T-helper 1 cell treated with Interleukin-12 subunit alpha and Interleukin-12 subunit beta and Interleukin-4 antibody, amounts not matched to agents 30 μg/mL and 1 μg/mL, for 36 hours (primary cell): Measurements from ENCODE around the gene BCL7A.
A peak's percentile ranks its signal among the peaks of the same experiment; 100 is the strongest.
"Not testable (repeated sequence)": the region's sequence is repeated elsewhere in the genome, so short reads cannot be mapped to it uniquely, and the experiment has no call there.

Source experiments
- H3K27ac Mint-ChIP-seq: one replicate; pipeline ENCODE4 v1.8.0; 2021; ENCODE audit warnings: mild to moderate bottlenecking, mixed read lengths
- H3K27me3 Mint-ChIP-seq: one replicate; pipeline ENCODE4 v1.8.0; 2021; ENCODE audit warnings: low read depth, mixed read lengths
- H3K36me3 Mint-ChIP-seq: one replicate; pipeline ENCODE4 v1.8.0; 2021; ENCODE audit warnings: low read depth, mixed read lengths
- H3K4me1 Mint-ChIP-seq: one replicate; pipeline ENCODE4 v1.8.0; 2021; ENCODE audit warnings: low read depth, mixed read lengths
- H3K4me3 Mint-ChIP-seq: one replicate; pipeline ENCODE4 v1.8.0; 2021; ENCODE audit warnings: mild to moderate bottlenecking, moderate library complexity, mixed read lengths
- H3K9me3 Mint-ChIP-seq: one replicate; pipeline ENCODE4 v1.8.0; 2021; ENCODE audit warnings: mixed read lengths

Gene BCL7A

DNA sequence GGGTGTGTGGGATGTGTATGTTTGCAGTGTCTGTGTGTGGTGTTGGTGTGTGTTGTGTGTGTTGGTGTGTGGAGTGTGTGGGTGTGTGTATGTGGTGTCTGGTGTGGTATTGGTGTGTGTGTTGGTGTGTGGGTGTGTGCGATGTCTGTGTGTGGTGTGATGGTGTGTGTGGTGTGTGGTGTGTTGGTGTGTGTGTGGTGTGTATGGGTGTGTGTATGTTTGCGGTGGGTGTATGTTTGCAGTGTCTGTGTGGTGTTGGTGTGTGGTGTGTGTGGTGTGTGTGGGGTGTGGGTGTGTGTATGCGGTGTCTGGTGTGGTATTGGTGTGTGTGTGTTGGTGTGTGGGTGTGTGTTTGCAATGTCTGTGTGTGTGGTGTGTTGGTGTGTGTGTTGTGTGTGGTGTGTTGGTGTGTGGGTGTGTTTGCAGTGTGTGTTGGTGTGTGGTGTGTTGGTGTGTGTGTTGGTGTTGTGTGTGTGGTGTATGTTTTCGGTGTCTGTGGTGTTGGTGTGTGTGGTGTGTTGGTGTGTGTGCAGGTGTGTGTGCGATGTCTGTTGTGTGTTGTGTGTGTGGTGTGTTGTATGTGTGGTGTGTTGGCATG lies 72.6 kb downstream of the BCL7A start:
- Mint-ChIP-seq H3K27me3 (no peaks in the 10 kb centered on the region), H3K4me3 (no peak overlapping the region), H3K9me3 (no peaks in the 10 kb centered on the region), H3K4me1 (peaks cover 29% of the 10 kb centered on the region), H3K27ac (no peak overlapping the region), H3K36me3 (peaks cover 11% of the 10 kb centered on the region)

DNA sequence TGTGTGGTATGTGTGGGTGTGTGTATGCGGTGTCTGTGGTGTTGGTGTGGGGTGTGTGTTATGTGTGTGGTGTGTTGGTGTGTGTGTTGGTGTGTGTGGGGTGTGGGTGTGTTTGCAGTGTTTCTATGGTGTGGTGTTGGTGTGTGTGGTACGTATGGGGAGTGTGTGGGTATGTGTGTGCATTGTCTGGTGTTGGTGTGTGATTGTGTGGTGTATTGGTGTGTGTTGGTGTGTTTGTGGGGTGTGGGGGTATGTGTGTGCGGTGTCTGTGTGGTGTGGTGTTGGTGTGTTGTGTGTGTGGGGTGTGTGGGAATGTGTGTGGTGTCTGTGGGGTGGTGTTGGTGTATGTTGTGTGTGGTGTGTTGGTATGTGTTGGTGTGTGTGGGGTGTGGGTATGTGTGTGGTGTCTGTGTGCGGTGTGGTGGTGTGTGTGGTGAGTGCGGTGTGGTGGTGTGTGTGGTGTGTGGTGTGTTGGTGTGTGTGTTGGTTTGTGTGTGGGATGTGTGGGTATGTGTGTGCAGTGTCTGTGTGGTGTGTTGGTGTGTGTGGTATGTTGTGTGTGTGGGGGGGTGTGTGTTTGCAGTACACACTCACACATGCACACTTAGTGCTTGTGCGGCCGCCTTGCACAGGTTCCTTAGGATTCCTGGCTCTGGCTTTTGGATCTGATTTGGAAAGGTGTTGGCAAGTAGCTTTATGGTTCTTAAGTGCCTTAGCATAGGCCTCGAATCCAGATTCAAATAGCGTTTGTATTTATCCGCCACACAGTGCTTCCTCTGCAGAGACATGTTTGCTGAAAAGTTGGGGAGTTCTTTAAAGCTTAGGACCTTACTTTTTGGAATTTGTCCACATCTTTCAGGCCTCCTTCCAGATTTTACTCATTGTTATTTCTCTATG lies 73.3 kb downstream of the BCL7A start:
- no peak overlapping the region for H3K27ac Mint-ChIP-seq
- H3K27me3 Mint-ChIP-seq, result no peaks in the 10 kb centered on the region
- H3K36me3 Mint-ChIP-seq, result peaks cover 8% of the 10 kb centered on the region
- H3K4me1 Mint-ChIP-seq, result peaks cover 30% of the 10 kb centered on the region
- no peaks in the 10 kb centered on the region for H3K9me3 Mint-ChIP-seq
- H3K4me3 Mint-ChIP-seq, result no peak overlapping the region

DNA sequence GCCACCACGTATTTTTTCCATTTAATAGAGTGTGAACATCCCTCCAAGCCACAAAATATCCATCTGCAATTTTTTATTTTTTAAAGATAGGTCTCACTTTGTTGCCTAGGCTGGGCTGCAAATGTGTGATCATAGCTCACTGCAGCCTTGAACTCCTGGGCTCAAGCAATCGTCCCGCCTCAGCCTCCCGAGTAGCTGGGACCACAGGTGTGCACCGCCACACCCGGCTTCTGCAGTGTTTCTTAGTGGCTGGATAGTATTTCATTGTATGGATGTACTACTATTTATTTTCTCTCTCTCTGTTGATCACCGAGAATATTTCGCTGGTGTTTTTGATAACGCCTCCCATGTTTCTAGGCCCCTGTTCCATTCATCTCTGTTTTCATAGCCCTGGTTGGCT lies 74.3 kb downstream of the BCL7A start:
- Mint-ChIP-seq H3K9me3 (no peaks in the 10 kb centered on the region), H3K27ac (no peak overlapping the region), H3K4me1 (peaks cover 35% of the 10 kb centered on the region), H3K27me3 (no peaks in the 10 kb centered on the region), H3K36me3 (peaks cover 6% of the 10 kb centered on the region), H3K4me3 (no peak overlapping the region)

DNA sequence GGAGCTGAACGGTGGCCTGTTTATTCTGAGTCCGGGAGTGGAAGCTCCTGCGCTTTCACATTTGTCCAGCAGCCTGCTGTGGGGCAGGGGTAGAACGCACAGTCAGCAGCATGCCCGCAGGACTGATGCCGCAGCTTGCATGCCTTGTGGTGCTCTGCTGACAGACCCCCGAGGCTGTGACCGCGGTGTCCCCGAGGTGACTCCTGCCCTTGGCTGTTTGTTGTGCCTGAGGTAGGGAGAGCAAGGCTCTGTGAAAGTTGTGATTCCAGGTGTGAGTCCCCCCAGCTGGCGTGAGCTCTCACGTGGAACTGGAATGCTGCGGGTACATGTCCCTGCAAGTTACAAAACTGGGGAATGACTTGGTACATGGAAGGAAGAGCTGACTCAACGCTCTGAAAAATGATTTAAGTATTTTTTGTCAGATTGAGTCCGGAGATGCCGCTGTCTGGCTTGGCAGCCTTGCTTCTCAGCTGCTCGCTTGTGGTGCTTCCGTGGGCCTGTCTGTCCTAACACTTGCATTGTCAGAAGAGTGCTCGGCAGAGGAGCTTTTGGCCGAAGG lies 75.0 kb downstream of the BCL7A start:
- Mint-ChIP-seq H3K27me3 (no peaks in the 10 kb centered on the region), H3K27ac (no peak overlapping the region), H3K4me1 (peaks cover 35% of the 10 kb centered on the region), H3K36me3 (peaks cover 4% of the 10 kb centered on the region), H3K9me3 (no peaks in the 10 kb centered on the region), H3K4me3 (no peak overlapping the region)

DNA sequence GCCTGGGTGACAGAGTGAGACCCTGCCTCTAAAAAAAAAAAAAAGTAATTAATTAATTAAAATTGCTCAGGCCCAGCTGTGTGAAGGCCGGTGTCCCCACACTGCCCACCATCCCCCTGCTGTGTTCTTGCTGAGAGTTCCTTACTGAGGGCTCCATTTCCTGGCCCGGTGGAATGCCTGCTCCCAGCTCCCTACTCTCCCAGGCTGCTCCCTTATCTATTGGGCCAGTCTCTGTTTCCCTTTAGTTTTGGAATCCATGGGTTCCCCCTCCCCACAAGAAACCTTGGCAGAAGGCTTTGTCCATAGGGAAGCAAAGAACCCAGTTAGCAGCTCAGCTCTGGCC lies 75.9 kb downstream of the BCL7A start:
- Mint-ChIP-seq H3K27ac (no peak overlapping the region), H3K4me3 (no peak overlapping the region), H3K36me3 (peaks cover 3% of the 10 kb centered on the region), H3K27me3 (no peaks in the 10 kb centered on the region), H3K4me1 (peaks cover 36% of the 10 kb centered on the region), H3K9me3 (no peaks in the 10 kb centered on the region)

DNA sequence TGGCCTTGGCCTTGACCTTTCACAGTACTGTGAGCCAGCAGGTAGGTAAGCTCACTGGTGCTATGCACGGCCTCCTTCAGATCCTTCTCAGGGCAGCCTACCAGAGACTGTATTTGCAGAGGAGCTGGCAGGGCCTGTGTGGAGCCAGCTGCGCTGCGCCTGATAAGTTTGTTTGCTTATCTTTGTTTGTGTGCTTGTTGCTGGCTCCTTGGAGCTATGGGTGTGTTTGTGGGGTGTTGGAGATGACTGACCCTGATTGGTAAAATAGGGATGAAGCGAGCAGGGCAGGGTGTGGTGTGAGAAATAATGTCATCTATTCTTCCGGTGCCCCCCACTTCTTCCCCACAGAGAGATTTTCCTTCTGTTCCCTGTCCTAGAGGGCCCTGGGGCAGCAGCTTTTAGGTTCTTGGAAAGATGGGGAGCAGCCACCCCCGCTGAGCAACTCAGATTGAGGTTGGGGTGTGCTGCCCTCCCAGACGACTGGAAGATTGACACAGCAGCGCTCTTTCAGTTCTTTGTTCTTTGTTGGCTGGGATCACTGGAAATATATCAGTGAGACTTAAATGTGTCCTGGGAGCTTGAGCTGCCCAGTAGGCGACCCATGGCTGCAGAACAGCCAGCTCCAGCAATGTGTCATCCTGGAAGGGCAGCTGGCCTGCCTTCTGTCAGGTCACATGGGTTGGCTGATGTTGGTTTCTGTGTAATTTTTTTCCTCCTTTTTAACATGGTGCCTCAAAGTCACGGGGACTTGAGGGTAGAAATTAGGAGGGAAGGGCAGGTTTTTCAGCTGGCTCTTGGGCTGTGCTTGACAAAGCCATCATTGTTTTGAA lies 76.5 kb downstream of the BCL7A start:
- no peaks in the 10 kb centered on the region for H3K27me3 Mint-ChIP-seq
- peak overlapping the region; percentile 46 for H3K27ac Mint-ChIP-seq
- no peaks in the 10 kb centered on the region for H3K9me3 Mint-ChIP-seq
- peaks cover 37% of the 10 kb centered on the region for H3K4me1 Mint-ChIP-seq
- peaks cover 3% of the 10 kb centered on the region for H3K36me3 Mint-ChIP-seq
- peak overlapping the region; percentile 12 for H3K4me3 Mint-ChIP-seq

DNA sequence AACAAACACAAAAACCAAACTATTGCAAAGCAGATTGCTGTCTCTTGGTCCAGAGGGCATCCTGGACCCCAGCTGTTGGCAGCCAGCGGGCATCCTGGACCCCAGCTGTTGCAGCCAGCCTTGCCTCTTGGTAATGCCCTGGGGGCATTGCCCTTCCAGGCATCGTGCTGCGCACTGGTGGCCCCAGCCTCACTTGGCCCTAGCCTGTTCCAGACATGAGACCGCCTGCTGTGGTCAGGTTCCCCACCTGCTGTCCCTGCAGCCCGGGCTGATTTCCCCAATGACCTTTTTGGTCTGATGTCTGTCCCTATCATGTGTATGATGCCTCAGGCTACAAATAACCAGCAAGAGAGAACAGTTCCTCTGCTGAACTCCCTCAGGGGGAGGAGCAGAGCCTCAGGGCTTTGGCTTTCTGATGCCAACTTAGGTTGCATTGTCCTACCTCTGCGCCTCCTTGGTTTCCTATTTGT lies 77.6 kb downstream of the BCL7A start:
- H3K4me1 Mint-ChIP-seq, result peaks cover 37% of the 10 kb centered on the region
- peaks cover 5% of the 10 kb centered on the region for H3K36me3 Mint-ChIP-seq
- H3K4me3 Mint-ChIP-seq, result peak overlapping the region; percentile 64
- peak overlapping the region; percentile 78 for H3K27ac Mint-ChIP-seq
- H3K27me3 Mint-ChIP-seq, result no peaks in the 10 kb centered on the region
- H3K9me3 Mint-ChIP-seq, result no peaks in the 10 kb centered on the region

DNA sequence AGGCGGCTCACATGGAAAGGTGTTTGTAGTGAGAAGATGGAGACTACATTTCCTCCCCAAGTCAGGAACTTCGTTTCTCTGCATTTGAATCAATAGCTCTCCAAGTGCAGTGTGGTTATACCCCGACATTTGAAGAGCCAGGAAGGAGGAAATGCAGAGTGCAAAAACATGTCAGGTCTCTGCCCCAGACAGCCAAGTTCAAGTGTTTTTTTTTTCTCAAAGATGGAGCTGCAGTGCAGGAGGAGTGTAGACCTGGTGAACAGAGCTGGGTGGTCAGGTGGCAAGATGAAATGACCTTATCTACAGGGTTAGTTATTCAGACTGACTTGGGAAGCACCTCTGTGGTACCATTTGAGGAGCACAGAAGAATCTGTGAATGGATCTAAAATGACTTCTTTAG lies 78.2 kb downstream of the BCL7A start:
- Mint-ChIP-seq H3K27ac (peak overlapping the region; percentile 78), H3K4me1 (peaks cover 39% of the 10 kb centered on the region), H3K27me3 (no peaks in the 10 kb centered on the region), H3K36me3 (peaks cover 6% of the 10 kb centered on the region), H3K4me3 (peak overlapping the region; percentile 64), H3K9me3 (no peaks in the 10 kb centered on the region)

DNA sequence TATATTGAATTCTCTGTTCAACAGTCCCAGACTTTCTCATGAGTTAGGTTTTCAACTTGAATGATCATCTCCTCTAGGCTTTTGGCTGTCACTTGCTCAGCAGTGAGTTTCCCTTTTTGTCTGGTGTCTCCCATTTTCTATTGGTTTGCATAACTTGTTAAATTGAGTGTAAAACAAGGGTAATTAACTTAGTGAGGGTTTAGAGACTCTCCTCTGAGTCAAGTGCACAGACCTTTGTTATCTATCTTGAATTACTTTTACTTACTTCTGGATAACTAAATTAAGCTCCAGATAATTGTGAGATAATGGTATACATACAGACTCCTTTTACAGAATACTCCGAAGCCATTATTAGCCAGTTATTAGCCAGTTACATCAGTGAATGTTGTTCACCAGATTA lies 78.9 kb downstream of the BCL7A start:
- H3K4me3 Mint-ChIP-seq, result peak overlapping the region; percentile 1
- H3K9me3 Mint-ChIP-seq, result no peaks in the 10 kb centered on the region
- peaks cover 7% of the 10 kb centered on the region for H3K36me3 Mint-ChIP-seq
- peak overlapping the region; percentile 8 for H3K27ac Mint-ChIP-seq
- no peaks in the 10 kb centered on the region for H3K27me3 Mint-ChIP-seq
- H3K4me1 Mint-ChIP-seq, result peaks cover 43% of the 10 kb centered on the region

DNA sequence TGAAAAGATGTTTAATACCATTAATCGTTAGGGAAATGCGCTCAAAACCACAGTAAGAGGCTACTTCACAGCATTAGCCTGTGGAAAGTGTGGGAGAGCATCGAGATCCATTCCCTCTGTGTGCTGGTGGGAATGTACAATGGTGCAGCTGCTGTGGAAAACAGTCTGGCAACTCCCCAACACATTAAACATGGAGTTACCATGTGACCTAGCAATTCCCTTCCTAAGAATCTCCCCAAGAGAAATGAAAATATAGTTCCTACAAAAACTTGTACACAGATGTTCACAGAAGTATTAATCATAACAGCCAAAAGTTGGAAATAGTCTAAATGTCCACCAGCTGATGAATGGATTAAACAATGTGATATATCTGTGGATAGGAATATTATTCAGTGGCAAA lies 80.6 kb downstream of the BCL7A start:
- H3K9me3 Mint-ChIP-seq, result no peaks in the 10 kb centered on the region
- no peak overlapping the region for H3K27ac Mint-ChIP-seq
- no peaks in the 10 kb centered on the region for H3K27me3 Mint-ChIP-seq
- peaks cover 51% of the 10 kb centered on the region for H3K4me1 Mint-ChIP-seq
- H3K4me3 Mint-ChIP-seq, result no peak overlapping the region
- peaks cover 14% of the 10 kb centered on the region for H3K36me3 Mint-ChIP-seq

DNA sequence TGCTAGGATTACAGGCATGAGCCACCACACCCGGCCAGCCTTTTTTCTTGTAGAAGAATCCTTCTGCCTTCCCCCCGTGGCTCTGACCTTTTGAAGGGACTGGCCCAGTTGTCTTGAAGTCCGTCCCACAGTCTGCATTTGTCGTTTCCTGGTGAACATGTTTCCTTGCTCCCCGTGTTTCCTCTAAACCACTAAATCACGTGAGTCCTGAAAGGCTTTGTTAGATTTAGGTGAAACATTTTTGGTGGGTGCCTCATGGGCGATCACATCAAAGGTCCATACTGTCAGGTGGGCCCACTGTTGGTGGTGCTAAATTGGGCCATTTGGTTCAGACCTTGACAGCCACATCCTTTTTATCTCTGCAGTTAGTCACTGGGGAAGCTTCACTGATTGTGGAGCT lies 83.2 kb downstream of the BCL7A start:
- Mint-ChIP-seq H3K27ac (peak overlapping the region; percentile 42), H3K4me1 (peaks cover 47% of the 10 kb centered on the region), H3K36me3 (peaks cover 17% of the 10 kb centered on the region), H3K27me3 (no peaks in the 10 kb centered on the region), H3K4me3 (peak overlapping the region; percentile 44), H3K9me3 (no peaks in the 10 kb centered on the region)

DNA sequence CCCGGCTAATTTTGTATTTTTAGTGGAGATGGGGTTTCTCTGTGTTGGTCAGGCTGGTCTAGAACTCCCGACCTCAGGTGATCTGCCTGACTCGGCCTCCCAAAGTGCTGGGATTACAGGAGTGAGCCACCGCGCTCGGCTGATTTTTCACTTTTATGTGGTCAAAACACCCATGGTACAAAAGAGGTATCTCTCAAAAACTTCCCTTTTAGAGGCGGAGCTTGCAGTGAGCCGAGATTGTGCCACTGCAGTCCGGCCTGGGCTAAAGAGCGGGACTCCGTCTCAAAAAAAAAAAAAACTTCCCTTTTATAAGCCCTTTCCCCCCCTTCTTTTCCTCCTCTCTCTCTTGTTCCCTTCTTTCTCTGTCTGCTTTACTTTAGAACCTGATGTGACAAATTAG lies 83.8 kb downstream of the BCL7A start:
- H3K27me3 Mint-ChIP-seq, H3K27ac Mint-ChIP-seq, H3K4me3 Mint-ChIP-seq, H3K9me3 Mint-ChIP-seq: not testable (repeated sequence)
- Mint-ChIP-seq H3K36me3 (peaks cover 17% of the 10 kb centered on the region), H3K4me1 (peaks cover 42% of the 10 kb centered on the region)

DNA sequence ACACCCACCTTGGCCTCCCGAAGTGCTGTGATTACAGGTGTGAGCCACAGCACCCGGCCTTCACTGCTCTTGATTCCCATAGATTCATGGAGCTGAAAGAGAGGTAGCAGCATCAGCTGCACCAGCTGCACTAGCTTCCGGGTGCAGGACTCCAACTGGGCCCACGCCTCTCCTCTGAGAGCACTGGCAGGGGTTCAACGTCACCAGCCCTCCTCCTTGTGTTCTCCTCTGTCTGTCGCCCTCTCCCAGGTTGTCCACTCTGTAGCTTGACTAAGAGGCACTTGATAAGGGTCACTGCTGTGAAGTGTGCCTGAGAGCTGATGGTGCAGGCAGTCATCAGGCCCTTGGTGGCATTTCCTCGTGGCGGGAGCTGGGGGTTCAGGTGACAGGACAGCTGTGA lies 85.2 kb downstream of the BCL7A start:
- H3K4me1 Mint-ChIP-seq, result peaks cover 35% of the 10 kb centered on the region
- H3K27ac Mint-ChIP-seq, result peak overlapping the region; percentile 41
- no peaks in the 10 kb centered on the region for H3K27me3 Mint-ChIP-seq
- peaks cover 15% of the 10 kb centered on the region for H3K36me3 Mint-ChIP-seq
- no peak overlapping the region for H3K4me3 Mint-ChIP-seq
- no peaks in the 10 kb centered on the region for H3K9me3 Mint-ChIP-seq

DNA sequence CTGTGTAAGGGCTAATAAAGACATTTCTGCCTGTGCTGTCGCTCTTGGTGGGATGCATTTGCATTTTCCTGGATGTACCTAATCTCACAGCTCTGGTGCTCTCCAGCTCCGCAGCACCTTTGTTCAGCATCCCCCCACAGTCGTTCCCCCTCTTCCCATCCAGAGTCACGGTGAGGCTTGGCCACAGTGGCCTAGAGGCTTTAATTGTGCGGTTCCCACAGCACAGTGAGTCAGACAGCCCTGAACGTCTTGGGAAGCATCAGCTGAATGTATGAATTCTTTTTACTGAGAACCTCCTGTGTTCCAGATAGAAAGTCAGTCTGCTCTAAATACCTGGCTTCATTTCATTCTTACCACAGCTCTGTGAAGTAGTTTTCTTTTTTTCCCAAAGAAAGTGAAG lies 85.6 kb downstream of the BCL7A start:
- Mint-ChIP-seq H3K27me3 (no peaks in the 10 kb centered on the region), H3K4me1 (peaks cover 39% of the 10 kb centered on the region), H3K36me3 (peaks cover 15% of the 10 kb centered on the region), H3K27ac (no peak overlapping the region), H3K9me3 (no peaks in the 10 kb centered on the region), H3K4me3 (no peak overlapping the region)
